Measurements from ENCODE around the gene ZBTB11. TPM values are rescaled to one million over a fixed set of nuclear protein-coding genes. Genes with fewer than 3 reads are reported as not detected.

ZBTB11 gene
- total and polyA plus RNA-seq, 9 donors: 7.6 to 24.7 (median 18.3) TPM

- no peak for TF ChIP-seq EP300 (IDR thresholded peaks at IDR 0.05)
- TF ChIP-seq, protein P1, sequence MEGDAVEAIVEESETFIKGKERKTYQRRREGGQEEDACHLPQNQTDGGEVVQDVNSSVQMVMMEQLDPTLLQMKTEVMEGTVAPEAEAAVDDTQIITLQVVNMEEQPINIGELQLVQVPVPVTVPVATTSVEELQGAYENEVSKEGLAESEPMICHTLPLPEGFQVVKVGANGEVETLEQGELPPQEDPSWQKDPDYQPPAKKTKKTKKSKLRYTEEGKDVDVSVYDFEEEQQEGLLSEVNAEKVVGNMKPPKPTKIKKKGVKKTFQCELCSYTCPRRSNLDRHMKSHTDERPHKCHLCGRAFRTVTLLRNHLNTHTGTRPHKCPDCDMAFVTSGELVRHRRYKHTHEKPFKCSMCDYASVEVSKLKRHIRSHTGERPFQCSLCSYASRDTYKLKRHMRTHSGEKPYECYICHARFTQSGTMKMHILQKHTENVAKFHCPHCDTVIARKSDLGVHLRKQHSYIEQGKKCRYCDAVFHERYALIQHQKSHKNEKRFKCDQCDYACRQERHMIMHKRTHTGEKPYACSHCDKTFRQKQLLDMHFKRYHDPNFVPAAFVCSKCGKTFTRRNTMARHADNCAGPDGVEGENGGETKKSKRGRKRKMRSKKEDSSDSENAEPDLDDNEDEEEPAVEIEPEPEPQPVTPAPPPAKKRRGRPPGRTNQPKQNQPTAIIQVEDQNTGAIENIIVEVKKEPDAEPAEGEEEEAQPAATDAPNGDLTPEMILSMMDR (IDR thresholded peaks at IDR 0.05): no peak
- H3K27ac ChIP-seq: no peak overlapping the region
- intact Hi-C loops (cut with DNase I): no loop called here
- H3K27me3 ChIP-seq: no peaks in the 10 kb centered on the region
- no peak for DNase-seq
- no peak overlapping the region for H3K4me3 ChIP-seq
- H3K36me3 ChIP-seq: no peaks in the 10 kb centered on the region
- H3K4me1 ChIP-seq (ENCODE audit: insufficient read depth): peaks cover 2% of the 10 kb centered on the region
- H3K9me3 ChIP-seq: no peaks in the 10 kb centered on the region
- 93 to 94% (median 93%) methylated on average over 1 of the region's 1 CpG for WGBS, 3 donors
These were observed 9.1 kb downstream of the ZBTB11 start for GRCh38 chr3:101667844-101668243.

DNA sequence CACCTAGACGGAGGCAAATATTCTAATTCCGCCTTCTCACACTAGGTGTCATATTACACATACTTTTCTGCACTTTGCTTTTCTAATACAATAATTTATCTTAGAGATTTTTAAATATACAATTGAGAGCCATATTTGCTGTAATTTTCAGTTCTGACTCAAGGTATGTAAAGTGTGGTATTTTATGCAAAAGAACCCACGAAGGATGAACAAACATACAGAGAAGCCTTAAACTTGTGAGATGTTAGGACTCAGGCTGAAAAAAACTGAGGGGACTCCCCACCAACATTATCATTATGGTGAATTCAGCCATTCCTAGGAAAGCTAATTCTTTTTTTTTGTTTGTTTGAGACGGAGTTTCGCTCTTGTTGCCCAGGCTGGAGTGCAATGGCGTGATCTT, 9.6 kb downstream of the ZBTB11 start:
- DNase-seq: no peak
- Histone ChIP-seq H3K4me3 (no peak overlapping the region), H3K36me3 (no peaks in the 10 kb centered on the region), H3K27ac (no peak overlapping the region), H3K9me3 (no peaks in the 10 kb centered on the region), H3K27me3 (no peaks in the 10 kb centered on the region), H3K4me1 (ENCODE audit: insufficient read depth) (no peaks in the 10 kb centered on the region)
- 91 to 95% (median 94%) methylated on average over 6 of the region's 6 CpGs for WGBS, 3 donors
- TF ChIP-seq POLR2A (IDR thresholded peaks at IDR 0.05): no peak
- TF ChIP-seq, protein P1 (IDR thresholded peaks at IDR 0.05): no peak
- TF ChIP-seq EP300 (IDR thresholded peaks at IDR 0.05): no peak
- intact Hi-C loops (cut with DNase I): no loop called here

DNA sequence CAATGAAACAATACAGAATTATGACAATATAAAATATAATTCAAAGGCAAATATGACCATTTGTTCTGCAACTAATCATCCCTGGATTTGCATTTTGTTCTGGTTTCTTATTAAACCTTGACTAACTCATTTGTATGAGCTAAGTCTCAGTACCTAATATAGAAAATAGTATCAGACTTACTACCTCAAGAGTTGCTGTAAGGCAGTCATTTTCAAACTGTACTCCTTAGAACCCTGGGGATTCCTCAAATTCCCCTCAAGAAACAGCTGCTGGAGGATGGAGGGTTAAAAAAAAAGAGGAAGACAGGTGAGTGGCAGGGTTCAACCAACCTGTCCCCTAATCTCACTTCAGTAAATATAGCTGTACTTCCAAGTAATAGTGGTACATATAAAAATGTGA, 11.1 kb downstream of the ZBTB11 start:
- Histone ChIP-seq H3K9me3 (no peaks in the 10 kb centered on the region), H3K27ac (no peak overlapping the region), H3K4me1 (ENCODE audit: insufficient read depth) (no peaks in the 10 kb centered on the region), H3K36me3 (no peaks in the 10 kb centered on the region), H3K27me3 (no peaks in the 10 kb centered on the region), H3K4me3 (no peak overlapping the region)
- DNase-seq: no peak
- intact Hi-C loops (cut with DNase I): no loop called here
- TF ChIP-seq, protein P1 (IDR thresholded peaks at IDR 0.05): no peak
- TF ChIP-seq POLR2A (IDR thresholded peaks at IDR 0.05): no peak
- TF ChIP-seq EP300 (IDR thresholded peaks at IDR 0.05): no peak

- no peak overlapping the region for H3K4me3 ChIP-seq
- H3K36me3 ChIP-seq: no peaks in the 10 kb centered on the region
- H3K27ac ChIP-seq: no peak overlapping the region
- no peaks in the 10 kb centered on the region for H3K4me1 ChIP-seq (ENCODE audit: insufficient read depth)
- no peaks in the 10 kb centered on the region for H3K9me3 ChIP-seq
- intact Hi-C loops (cut with DNase I): no loop called here
- no peaks in the 10 kb centered on the region for H3K27me3 ChIP-seq
- TF ChIP-seq, protein P1 (IDR thresholded peaks at IDR 0.05): no peak
- TF ChIP-seq EP300 (IDR thresholded peaks at IDR 0.05) (no peak), POLR2A (IDR thresholded peaks at IDR 0.05) (no peak)
- 91 to 97% (median 96%) methylated on average over 4 of the region's 4 CpGs for WGBS, 3 donors
- DNase-seq: no peak
These were observed 11.6 kb downstream of the ZBTB11 start for GRCh38 chr3:101665357-101665756.

- DNase-seq: no peak
- Histone ChIP-seq H3K4me3 (no peak overlapping the region), H3K4me1 (ENCODE audit: insufficient read depth) (no peaks in the 10 kb centered on the region), H3K9me3 (no peaks in the 10 kb centered on the region), H3K27ac (no peak overlapping the region), H3K27me3 (no peaks in the 10 kb centered on the region), H3K36me3 (no peaks in the 10 kb centered on the region)
- intact Hi-C loops (cut with DNase I): no loop called here
- WGBS, 3 donors: 95 to 96% (median 96%) methylated on average over 3 of the region's 3 CpGs
- TF ChIP-seq POLR2A (IDR thresholded peaks at IDR 0.05) (no peak), EP300 (IDR thresholded peaks at IDR 0.05) (no peak)
- TF ChIP-seq, protein P1 (IDR thresholded peaks at IDR 0.05): no peak
These were observed 16.2 kb downstream of the ZBTB11 start for GRCh38 chr3:101660714-101661113.
